GM21576 (cell line): ENCODE results near the gene HEBP1.
A peak's percentile ranks its signal among the peaks of the same experiment; 100 is the strongest.
"Not testable (repeated sequence)": the region's sequence is repeated elsewhere in the genome, so short reads cannot be mapped to it uniquely, and the experiment has no call there.

Source experiments
- ATAC-seq: cut with Tn5 transposase; IDR thresholded peaks from one replicate; pipeline ENCODE4 v1.9.1; 2021; ENCODE audit warnings: mild to moderate bottlenecking, moderate library complexity; ENCODE audit not compliant: unreplicated experiment

The HEBP1 gene

GRCh38 chr12:12999959-13000615 lies at the start of gene HEBP1:
Gene HEBP1, minus strand, starts transcription at chr12:13000265. Its CDS starts 151 bp downstream, at chr12:13000114.
- peak; percentile 84 for ATAC-seq

- ATAC-seq: no peak
Measured at GRCh38 chr12:13049816-13050215, 49.8 kb upstream of the HEBP1 start.

DNA sequence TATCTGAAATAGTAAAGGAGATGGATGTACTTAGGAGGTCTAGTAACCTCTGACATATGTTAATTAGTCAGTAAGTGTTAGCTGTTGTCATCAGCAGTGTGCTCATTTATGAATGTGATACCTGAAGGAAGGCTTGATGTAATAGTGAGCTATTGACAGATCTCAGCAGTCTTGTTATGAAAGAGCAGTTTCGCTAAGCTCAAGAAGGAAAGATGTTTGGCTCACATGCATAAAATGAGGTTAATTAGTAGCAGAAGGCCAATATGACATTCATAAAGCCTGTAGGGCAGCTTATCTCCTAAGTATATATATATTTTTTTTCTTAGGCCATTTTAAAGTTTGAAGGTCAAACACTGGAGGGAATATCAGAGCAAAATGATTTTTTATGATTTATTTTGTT lies 46.9 kb upstream of the HEBP1 start:
- ATAC-seq: no peak

DNA sequence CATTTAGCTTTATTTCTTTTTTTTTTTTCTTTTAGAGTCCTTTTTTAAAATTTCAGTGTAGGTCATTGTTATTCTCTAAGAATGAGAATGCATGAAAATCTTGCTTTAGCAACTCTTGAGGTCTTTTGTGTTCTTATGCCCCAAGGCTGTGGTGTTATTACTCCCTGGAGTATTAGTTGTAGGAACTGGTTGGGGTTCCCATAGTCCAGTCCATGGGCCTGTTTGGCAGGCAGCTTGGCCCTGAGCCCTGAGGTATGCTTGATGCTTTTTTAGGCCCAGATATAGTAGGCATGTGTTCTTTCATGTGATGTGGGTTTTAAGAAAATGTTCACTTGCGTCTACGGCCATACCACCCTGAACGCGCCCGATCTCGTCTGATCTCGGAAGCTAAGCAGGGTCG lies 45.8 kb upstream of the HEBP1 start:
- ATAC-seq: no peak

GRCh38 chr12:13044906-13045299 lies 44.8 kb upstream of the HEBP1 start:
- no peak for ATAC-seq

DNA sequence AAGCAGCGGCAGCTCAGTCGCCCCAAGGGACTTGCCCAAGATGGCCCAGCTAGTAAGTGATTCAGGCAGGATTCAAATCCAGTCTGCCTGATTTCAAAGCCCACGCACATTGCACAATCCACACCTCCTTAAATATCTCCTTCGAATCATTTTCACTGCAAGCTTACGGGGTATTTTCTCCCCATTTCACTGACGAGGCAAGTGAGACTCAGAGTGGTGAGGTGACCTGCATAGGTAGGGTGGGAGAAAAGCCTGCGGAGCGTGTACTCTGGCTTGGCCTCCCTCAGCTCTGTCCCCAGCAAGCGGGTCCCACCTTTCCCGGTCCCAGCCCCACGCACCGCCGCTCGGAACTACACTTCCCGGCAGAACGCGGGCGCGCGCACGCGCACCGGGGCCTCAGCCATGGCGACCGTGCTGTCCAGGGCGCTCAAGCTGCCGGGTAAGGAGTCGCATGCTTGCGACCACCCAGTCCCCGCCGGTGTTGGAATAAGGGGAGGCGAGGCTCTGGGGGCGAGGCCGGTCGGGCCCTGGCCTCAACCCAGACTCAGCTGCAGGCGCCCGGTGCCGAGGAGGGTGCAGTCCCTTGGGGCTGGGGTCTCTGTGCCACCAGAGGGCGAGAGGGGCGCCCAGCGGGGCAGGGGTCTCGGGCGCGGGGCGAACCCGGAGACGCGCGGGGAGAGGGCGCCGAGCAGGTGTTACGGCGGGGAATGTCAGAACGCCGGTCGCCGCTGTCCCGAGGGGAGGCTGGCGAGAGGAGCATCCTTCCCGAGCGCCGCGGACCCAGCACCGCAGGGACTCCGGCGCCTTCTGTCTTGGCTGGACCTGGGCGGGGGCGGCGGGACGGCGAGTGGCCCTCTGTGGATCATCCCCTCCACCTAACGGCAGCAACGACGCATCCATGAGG lies 44.2 kb upstream of the HEBP1 start, which contains the start of gene FAM234B:
Gene FAM234B (plus strand): TSS at position 380 of the 904 bp plus-strand sequence. CDS start 23 bp downstream, at position 403.
- peak; percentile 80 for ATAC-seq

GRCh38 chr12:13042666-13043230 lies 42.7 kb upstream of the HEBP1 start:
- ATAC-seq: no peak

DNA sequence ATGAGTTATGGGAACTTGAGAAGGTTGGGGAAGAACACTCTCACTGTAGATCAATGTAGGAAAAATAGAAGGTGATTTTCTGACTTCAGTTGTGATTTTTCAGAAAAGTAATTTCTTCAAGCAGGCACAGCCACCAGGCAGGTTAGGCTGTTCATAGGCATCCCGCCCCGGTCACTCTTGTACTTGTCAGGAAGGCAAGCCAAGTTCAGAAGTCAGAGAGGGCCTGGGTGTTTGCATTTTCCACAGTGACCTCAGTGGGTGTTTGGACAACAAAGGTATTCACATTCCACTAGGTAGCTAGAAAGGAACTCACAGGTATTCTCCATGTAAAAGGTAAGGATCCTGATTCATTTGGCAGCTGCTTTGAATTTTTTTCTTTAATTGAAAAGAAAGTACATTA lies 41.2 kb upstream of the HEBP1 start:
- no peak for ATAC-seq

DNA sequence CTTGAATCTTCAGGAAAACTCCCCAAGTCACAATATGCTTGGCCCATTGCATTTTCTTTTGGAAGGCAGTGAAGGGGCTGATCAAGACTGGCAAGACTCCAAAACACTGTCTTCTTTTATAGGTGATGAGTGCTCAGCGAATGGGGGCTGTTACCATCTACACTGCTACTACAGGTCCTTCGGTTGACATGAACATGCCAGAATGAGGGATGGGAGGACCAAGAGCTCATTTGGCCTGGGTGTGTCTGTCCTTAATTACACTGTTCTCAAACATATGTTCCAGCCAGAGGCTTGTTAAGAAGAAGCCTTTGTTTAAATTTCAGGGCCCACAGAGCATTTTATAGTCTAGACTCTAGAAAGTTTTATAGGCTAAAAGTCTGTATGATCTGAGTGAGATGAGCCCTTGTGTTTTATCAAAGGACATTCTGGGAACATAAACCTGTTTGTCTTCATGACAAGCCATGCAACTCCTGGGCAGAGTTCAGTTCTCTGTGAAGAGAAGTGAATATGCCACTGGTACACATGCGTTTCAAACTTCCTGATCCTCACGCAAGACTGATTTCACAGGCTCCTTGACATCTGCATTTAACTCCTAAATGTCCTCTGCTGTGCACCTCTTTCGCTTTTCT lies 39.4 kb upstream of the HEBP1 start:
- ATAC-seq: no peak

DNA sequence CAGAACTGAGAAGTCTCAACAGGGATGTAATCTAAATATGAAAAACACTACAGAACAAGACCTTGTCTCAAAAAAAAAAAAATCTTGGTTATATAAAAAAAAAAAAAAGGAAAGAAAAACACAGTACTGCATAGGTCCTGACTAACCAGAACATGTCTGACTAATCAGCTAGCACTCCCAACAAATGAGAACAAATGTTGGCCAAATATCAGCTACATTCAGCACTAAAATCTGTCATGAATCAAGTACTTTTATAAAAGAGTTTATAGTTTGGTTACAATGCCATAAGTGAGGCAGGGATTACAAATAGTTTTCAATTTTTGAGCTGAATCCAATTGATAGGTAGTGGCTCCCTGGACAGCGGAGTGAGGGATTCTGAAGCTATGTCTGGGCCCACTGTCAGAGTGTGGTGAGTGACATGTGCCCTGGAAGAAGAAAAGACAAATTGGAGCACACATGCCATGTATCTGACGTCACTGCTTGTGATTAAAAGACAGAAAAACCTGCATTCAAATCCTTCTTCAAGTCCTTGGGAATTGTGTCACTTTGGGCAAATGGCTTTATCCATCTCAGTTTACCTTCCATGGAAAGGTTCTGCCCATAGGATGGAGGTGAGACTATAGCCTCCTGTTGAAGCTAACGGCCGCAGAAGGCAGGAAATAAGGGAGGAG lies 38.6 kb upstream of the HEBP1 start:
- no peak for ATAC-seq

DNA sequence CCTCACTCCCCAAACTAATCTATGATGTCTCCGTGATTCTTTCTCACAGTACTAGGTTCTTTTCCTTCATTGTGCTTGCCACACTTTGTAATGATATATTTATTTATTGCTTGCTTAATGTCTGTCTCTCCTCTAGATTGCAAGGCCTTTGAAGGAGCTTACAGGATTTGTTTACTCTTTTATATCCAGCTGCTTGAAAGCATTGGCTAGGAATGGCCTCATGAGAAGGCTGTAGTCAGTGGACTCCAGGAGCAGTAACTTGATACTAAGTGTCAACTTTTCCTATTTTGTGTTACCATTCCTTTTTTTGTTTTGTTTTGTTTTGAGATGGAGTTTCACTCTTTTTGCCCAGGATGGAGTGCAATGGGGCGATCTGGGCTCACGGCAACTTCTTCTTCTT lies 36.8 kb upstream of the HEBP1 start:
- no peak for ATAC-seq

DNA sequence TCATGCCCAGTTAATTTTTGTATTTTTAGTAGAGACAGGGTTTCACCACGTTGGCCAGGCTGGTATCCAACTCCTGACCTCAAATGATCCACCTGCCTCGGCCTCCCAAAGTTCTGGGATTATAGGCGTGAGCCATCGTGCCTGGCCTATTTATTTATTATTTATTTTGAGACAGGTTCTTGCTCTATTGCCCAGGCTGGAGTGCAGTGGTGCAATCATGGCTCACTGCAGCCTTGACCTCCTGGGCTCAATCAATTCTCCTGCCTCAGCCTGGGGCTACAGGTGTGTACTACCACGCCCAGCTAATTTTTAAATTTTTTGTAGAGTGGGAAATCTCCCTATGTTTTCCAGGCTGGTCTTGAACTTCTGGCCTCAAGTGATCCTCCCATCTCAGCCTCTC lies 35.3 kb upstream of the HEBP1 start:
- not testable (repeated sequence) for ATAC-seq

GRCh38 chr12:13033476-13033875 lies 33.4 kb upstream of the HEBP1 start:
- ATAC-seq: no peak

- ATAC-seq: no peak
Measured at GRCh38 chr12:13032164-13032563, 32.1 kb upstream of the HEBP1 start.

GRCh38 chr12:13030541-13031291 lies 30.7 kb upstream of the HEBP1 start:
- ATAC-seq: no peak

- no peak for ATAC-seq
Measured at GRCh38 chr12:13028825-13029570, 28.9 kb upstream of the HEBP1 start.

DNA sequence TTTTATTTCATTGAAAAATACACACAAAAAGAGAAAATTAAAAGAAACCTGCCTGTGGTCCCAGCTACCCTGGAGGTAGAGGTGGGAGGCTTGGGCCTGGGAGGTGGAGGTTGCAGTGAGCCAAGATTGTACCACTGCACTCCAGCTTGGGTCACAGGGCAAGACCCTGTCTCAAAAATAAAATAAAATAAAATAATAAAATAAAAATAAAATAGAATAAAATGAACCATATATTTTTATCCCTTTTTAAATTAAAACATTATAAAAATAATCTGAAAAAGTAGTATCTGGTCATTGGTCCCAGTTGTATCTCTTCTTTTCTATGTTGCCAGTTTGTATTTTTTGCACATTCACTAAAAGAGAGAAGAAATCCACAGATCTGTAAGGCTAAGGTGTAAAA lies 27.4 kb upstream of the HEBP1 start:
- ATAC-seq: no peak

DNA sequence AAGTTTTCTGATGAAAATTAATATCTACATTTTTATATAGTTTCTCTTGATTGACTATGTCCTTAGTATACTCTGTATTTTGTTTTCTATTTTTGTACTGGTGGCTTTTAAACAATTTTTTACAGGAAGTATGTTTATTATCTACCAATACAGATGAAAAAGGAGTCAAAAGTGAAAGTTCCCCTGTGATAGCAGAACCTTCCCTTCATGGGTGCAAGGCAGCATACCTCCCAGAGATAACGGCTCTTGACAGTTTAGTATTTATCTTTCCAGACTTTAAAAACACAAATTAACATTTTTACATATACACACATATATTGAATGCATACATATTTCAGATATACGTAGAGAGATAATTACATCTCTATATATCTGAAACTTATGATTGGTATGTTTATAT lies 27.0 kb upstream of the HEBP1 start:
- no peak for ATAC-seq

GRCh38 chr12:13026286-13026685 lies 26.2 kb upstream of the HEBP1 start:
- ATAC-seq: no peak
